NCI-H82 treated with DMSO at 0.1 percent for 48 hours (cell line): ENCODE data around the gene LETM1.

Experiments used
- DNase-seq: peaks from one replicate; lab custom pipeline; 2025; ENCODE audit not compliant: unreplicated experiment; lab: John Stamatoyannopoulos, UW

LETM1 gene

DNA sequence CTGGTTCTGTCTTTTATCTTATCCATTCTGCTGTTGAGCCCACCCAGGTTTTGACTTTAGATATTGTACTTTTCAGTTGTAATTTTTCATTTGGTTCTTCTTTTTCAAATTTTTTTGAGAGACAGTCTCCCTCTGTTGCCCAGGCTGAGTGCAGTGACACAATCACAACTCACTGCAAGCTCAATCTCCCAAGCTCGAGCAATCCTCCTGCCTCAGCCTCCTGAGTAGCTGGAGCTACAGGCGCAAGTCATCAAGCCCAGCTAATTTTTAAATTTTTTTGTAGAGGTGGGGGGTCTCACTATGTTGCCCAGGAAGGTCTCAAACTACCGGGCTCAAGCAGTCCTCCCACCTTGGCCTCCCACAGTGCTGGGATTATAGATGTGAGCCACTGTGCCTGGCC lies 25.7 kb downstream of the LETM1 start:
- DNase-seq = no peak

DNA sequence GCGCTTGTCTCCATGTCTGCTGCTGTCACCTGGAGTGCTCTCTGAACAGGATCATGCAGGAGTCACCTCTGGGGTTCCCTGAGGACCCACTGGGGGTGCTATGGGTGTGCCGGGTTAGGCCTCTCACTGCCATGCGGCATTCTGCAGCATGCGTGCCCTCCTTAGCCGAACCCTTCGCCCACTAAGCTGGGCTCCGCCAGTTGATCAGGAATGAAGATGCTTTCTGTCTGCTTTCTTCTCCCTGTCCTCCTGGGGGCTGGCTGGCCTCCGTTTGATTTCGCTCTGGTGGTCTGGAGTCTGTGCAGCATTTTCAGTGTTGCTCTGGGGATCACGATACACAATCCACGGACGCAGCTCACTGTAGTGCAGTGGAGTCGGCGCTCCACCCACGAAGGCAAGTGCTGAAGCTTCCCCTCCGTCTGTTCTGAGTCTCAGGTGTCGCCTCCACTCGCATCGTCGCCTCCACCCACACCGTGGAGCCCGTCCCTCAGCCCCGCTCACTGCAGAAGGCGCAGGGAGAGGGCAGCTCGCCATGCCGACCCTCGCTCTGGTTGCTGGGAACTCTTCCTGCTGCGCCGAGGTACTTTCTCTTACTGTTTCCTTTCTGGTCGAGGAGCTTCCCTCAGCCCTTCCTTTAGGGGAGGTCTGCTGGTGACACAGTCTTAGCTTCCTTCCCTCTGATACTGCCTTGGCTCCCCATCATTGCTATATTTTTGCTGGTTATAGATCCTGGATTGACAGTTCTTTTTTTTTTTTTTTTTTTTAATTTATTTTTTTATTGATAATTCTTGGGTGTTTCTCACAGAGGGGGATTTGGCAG lies 29.2 kb downstream of the LETM1 start:
- no peak for DNase-seq

DNA sequence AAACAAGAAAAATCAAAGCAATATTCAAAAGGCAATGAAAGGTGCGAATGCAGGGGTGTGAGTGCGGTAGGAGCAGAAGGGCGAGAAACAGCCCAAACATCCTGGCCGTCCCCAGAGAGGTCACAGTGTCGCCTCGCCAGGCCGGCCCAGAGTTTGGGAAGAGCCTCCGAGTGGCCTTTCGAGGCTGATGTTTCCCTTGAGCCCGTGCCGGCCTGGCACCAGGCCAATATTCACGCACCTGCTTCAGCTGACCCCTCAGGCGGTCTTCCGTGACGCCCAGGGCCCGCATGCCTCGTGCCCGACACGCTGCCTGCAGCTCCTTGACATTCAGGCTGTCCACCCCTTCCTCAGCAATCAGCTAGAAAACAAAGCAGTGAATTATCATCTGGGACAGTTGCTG lies 30.6 kb downstream of the LETM1 start:
- DNase-seq = no peak

DNA sequence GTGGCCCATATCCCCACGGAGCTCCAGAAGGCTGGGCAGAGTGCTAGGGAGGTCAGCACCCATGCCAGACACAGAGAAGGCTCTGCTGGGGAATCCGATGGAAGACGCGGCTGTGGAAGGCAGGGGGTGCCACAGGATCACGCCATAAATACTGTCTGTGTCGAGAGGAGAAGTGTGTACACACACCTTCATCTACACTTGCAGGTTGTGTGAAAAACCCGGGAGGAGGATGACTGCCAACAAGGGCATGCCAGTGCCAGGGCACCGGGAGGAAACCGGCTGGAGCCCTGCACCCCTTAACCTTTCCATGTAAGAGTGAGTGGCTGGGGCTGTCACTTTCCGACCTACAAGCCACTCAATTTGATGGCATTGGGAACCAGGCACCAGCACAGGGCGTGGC lies 31.2 kb downstream of the LETM1 start:
- no peak for DNase-seq

DNA sequence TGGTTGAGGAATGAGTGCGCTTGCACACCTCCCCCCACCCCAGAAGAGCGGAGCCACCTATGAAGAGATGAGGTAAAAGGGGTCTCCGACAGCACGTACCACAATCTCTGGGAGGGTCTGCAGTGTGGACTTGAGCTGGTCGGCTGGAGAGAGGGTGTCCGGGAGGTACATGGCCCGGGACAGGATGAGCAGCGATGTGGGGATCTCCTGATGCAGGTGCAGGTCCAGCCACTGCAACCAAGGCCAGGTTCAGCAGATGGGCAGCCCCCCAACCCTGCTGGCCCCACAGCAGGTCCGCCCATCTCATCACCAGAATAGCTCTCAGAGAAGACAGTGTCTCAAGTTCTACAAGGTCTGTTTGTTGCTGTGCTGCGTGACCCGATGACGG lies 32.4 kb downstream of the LETM1 start:
- DNase-seq = no peak

DNA sequence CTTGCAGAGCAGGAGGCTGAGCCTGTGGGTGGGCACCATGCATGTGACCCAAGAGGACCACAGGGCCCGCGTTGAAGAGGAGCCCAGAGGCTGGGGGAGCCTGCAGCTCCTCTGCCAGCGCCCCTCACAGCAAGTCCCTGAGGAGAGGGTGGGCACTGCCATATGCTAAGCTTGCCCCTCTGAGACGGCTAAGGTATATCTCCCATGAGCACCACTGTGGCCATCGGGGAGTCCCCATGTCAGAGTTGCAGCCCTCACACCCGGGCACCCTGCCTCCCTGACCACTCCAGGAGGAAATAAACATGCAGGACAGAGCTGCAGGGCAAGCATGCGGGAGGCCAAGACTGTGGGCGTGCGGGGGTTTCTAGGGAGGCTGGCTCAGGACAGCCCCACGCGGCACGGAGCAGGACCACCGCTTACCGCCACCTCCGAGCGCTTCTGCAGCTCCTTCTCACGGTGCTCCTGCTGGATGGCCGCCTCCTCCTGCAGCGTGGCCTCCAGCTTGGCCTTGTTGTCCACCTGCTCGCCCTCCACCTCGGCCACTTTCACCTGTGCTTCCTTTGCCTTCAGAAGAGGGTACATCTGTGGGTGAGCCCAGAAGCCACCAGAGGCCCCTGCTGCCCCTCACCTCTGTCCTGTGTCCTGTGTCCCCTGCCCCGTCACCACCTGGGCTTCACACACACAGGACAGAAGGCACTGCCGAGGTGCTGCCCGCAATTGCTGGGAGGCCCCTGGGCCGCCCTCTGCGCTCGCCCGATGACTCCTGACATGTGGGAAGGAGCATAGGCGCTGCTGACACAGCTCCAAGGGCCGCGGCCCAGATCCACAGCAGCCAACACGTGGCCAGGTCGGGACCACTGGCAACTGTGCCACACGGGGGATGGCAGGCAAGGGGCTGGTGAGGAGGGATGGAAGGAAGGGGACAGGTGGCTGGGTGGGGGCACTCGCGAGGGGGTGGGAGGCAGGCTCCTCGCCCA lies 33.1 kb downstream of the LETM1 start:
- DNase-seq = no peak

DNA sequence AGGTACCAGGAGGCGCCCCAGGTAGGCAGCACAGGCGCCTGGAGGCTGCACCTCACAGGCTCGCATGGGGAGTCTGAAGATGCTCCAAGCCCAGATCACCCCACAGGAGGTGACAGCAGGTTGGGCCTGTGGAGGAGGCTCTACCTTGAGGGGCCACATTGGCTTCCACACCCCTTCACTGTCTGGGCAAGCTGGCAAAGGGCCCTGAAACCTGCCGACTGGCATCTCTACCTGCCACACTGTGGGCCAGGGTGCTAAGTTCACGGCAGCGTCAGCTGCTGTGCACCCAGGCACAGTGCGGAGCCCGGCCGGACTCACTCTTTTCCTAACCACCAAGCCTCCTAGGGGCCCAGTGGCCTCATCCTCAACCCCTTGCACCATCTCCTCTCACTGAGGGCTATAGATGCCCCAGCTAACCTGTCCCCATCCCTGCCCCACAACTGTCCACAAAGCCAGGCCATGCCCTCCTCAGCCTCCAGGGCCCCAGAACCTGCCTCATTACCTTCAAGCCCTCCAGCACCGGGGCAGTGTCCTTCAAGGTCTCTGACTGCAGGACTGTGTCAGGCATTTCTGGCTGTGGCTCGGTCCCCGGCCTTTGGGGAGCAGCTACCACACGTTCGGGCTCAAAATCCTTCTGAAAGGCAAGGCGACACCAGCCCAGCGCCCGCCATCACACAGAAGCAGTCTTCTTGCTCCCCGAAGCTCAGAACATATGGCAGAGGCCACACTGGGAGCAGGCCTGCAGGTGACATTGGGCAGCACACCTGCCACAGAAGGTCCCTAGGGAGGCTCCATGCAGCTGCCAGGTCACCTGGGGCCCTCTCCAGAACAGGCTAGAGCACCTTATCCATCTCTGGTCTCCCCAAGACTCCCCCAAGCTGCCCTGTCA lies 34.0 kb downstream of the LETM1 start:
- no peak for DNase-seq

DNA sequence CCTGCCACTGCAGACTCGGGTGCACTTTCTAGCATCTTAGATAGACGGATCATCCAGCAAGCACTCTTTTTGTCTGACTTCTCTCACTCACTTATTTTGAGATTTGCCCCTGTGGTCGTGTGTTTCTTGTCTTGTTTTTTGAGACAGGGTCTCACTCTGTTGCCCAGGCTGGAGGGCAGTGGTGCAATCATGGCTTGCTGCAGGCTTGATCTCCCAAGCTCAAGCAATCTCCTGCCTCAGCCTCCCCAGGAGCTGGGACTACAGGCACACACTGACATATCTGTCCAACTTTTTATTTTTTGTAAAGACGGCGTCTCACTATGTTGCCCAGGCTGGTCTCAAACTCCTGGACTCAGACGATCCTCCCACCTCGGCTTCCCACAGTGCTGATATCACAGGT lies 36.1 kb downstream of the LETM1 start:
- DNase-seq = no peak

DNA sequence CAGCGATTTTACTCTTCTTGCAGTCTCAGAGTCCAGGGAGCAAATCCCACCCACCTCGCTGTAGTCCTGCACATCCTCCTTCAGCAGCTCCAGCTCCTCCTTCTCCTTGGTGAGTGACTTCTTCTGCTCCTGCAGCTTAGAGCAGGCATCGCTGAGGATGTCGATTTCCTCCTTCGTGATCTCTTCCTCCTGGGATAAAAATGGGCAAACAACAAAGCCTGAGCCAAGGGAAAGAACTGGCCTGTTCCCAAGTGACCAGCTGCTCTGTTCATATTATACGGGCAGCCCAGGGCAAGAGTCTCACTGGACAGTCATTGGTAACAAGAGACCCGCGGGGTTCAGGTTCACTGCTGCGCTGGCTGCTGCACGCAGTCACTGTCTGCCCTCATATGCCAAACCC lies 36.7 kb downstream of the LETM1 start:
- DNase-seq = no peak

DNA sequence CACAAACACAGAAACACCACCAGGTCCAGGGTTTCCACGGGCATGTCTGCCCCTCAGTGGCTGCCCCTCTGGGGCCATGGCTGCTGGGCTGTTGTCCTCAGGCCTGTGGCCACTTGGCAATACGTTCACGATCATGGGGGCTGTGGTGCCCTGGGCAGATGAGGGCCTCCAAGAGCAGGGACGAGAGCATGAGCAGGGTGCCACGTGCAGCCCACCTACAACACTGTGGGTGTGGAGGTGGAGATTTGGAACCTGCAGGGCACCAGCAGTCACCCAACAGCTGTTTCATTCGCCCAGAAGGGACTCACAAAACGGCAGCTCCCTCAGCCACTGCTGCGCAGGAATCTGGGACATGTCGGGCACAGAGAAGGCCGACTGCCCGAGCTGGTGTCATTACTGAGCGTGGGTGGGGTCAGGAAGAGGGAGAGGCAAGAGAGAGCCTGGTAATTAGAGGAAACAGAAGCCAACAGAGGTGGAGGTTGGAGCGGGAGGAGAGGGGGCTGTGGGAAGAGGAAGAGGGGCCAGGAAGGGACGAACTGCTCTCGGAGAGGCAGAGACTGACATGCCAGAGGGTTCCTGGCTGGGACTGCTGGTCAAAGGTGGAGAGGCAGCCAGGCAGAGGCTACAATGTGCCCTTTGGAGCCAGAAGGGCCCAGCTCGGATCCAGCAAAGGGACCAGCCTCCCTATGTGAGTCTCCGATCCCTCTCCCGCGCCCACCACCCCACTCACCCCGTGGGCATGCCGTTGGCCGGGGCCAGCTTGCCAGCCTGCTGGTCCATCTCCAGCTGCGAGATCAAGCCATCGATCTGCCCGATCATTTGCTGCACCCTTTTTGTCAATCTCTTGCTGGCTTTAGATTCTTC lies 39.7 kb downstream of the LETM1 start:
- DNase-seq = no peak

DNA sequence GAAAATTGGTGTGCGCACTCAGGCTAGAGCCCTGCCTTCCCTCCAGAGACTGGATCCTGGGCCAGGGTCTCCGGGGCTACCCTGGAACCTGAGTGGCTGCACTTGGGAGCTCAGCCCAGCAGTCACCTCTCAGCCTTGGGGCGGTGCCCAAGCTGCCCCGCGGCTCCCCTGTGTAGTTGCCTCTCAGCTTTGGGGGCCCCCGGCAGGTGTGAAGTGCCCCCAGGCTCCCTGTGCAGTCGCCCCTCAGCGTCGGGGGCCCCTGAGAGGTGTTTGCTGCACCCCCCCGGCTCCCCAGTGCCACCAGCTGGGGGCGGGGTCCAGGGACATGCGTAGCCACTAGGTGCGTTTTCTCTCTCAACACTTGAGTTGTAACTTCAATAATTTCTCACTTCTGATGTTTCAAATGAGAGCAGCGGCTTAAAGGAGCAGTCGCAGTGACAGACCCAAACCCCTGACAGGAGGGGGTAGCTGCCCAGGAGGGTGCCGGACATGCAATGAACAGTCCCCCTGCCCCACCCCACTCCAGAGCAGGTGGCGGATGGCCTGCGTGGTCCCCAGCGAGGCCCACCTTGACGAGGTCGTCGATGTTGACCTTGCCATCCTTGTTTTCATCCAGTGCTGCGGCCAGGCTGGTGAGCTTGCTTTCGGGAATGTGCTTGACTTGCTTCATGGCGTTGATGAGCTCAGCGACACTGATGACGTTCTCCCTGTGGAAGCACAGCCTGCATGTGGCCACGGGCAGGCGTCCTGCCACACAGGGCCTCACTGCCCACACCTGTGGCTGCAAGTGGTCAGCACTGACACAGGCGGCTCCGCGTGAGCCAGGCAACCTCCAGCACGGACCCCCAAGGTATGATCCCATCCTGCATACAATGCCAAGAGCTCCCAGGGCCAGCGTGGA lies 40.6 kb downstream of the LETM1 start:
- DNase-seq = no peak

DNA sequence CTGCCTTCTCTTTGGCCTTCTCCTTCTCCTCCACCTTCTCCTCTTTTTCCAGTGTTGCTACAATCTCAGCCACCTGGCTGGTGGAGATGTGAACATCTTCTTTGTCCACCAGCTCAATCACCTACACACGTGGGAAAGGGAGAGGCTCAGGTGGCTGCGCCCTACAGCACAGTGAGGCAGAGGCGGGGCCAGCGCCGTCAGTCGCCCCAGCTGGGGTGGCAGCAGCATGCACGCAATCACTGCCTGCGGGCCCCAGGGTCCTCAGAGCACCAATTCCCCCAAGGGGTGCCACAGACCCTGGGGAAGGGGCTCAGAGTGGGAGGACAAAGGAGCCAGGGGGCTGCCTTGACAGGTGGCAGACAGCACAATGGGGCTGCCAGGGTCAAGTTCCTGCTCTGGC lies 41.5 kb downstream of the LETM1 start:
- no peak for DNase-seq

DNA sequence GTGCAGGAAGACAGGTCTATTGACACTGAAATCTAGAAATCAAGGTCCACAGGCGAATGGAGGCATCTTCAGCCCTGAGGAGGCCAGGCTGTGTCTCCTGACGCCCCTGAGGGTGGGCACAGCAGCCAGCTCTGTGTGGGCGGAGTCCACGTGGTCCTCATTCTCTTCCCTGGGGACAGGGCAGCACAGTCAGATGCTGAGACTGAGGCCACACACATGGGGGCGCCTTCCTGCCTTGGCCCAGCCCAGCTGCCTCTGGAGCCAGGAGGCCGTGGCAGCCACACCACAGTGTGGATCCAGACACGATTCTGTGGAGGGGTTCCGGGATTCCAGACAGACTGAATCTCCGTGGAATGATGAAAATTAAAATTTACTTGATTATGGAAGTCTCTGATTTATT lies 42.0 kb downstream of the LETM1 start:
- DNase-seq = no peak

DNA sequence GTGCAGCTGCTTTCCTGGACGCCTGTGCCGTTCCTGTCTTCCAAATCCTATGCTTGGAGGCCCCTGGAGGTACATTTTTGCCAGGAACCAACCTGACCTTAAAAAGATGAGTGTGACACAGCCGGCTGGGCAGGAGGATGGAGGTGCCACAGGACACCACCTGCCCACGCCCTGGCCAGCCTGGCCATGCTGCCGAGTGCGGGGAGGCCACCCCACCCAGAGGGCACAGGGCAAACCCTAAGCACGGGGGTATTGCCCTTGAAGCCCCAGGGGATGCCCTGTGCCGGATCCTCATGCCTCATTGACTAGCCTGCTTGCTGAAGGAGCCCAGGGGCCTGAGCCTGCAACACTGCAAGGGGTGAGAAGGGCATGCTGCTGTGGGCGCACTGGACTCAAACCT lies 42.7 kb downstream of the LETM1 start:
- DNase-seq = no peak

DNA sequence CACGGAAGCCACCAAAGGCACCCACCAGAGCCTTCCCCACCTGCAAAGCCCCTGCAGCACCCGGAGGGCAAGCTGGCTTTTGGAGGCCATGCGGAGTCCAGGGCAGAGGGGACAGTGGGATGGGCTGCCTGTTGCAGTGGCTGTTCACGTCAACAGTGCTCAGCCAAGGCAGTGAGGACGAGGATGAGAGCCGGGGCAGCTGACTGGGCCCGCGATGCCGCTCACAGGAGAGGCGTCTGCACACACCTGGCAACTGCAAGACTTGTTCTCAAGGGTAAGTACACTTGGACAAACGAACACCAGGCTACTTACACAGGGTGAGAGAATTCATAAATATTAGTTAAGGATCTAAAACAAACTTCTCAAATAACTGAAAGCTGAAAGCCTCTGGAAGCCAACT lies 43.2 kb downstream of the LETM1 start:
- DNase-seq = no peak

DNA sequence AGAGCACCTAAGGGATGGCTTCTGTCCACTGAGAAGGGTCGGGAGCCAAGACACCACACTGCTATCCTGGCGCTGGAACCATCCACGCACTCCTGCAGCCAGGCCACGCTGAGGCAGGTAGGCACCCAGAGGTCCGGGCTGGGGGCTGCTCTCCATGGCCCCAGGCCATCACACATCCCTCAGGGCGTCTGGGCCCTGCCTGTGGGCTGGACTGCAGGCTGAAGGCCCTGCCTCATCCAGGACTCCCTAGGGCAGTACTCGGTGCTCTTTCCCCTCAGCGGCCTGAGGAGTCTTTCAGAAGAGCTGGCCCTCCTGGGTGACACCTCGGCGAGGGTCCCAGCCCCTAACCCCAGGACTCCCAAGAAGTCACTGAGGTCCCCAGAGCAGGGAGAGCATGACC lies 45.2 kb downstream of the LETM1 start:
- no peak for DNase-seq

DNA sequence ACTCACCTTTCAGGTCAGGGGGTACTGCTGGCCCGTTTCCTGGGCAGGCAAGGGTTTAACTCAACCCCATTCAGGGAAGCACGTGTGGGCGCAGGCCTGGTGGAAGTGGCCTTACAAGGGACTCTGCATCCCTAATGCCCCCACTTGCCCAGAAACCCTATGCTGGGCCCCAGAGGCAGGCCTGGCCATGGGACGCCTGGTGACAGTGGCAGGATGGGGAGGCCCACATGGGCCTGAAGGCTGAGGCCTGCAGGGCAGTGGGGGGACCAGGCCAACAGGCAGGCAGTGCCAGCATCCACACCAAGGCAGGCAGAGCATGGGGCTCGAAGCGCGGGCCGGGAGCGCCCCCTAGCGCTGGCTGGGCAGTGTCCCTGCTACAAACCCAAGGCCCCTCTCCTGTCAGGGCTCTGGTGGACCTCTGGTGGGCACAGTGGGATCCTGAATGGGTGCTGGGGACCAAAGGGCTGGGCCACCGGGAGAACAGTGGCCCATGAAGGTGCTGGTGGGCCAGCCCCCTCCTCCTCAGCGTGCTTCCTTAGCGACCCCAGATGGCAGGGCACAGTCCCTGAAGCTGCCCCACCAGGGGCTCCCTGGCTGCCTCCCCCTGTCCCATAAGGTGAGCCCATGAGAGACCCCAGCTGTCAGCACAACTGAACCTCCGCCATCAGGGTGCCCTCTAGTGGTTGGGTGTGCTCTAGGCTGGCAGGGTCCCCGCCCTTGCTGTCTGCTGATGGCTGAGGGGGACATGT lies 46.0 kb downstream of the LETM1 start:
- DNase-seq = peak; percentile 31
